BLaER1 treated with 17β-estradiol and CSF1 and Interleukin-3, amounts not matched to agents 10 nM and 100 nM (cell line): ENCODE measurements around the gene EPHB1.

Source experiments
- H3K27ac ChIP-seq, 11 experiments: shearing (Covaris generic); formaldehyde crosslinking; 2 replicates each; pipeline ENCODE4 v1.8.1; 2022
- H3K27me3 ChIP-seq, 11 experiments: shearing (Covaris generic); formaldehyde crosslinking; 2 replicates each; pipeline ENCODE4 v1.8.1; 2022
- H3K36me3 ChIP-seq, 11 experiments: shearing (Covaris generic); formaldehyde crosslinking; 2 replicates each; pipeline ENCODE4 v1.8.1; 2022
- H3K4me1 ChIP-seq, 10 experiments: shearing (Covaris generic); formaldehyde crosslinking; 2 replicates each; pipeline ENCODE4 v1.8.1; 2022
- H3K4me2 ChIP-seq, 11 experiments: shearing (Covaris generic); formaldehyde crosslinking; 2 replicates each; pipeline ENCODE4 v1.8.1; 2022
- H3K4me3 ChIP-seq, 10 experiments: shearing (Covaris generic); formaldehyde crosslinking; 2 replicates each; pipeline ENCODE4 v1.8.1; 2022
- H3K9ac ChIP-seq, 11 experiments: shearing (Covaris generic); formaldehyde crosslinking; 2 replicates each; pipeline ENCODE4 v1.8.1; 2022
- H3K9me3 ChIP-seq, 11 experiments: shearing (Covaris generic); formaldehyde crosslinking; replicated peaks in 1 of 11; 2 replicates each; pipeline ENCODE4 v1.8.1; 2022
- H4K20me1 ChIP-seq, 11 experiments: shearing (Covaris generic); formaldehyde crosslinking; 2 replicates each; pipeline ENCODE4 v1.8.1; 2022
- Cebpa-rat ChIP-seq, 11 experiments: shearing (Covaris generic); IDR thresholded peaks; 2 replicates each; pipeline ENCODE4 v1.8.1; 2022

Gene EPHB1

GRCh38 chr3:134795746-134796280 is 753 bp downstream of the EPHB1 start:
- Histone ChIP-seq H3K36me3 (no peaks in the 10 kb centered on the region), H3K27ac (no peak overlapping the region), H3K4me1 (peaks cover 9 to 16% (median 14%) of the 10 kb centered on the region in 10 experiments; a peak in 18 of 20 replicates), H4K20me1 (peaks cover 0 to 41% (median 23%) of the 10 kb centered on the region in 11 experiments; a peak in 16 of 22 replicates), H3K9ac (peak overlapping the region in 10 of 11 experiments; percentile 32 to 75 (median 64); a peak in 18 of 22 replicates), H3K4me3 (peak overlapping the region; percentile 59 to 74 (median 66)), H3K9me3 (no peaks in the 10 kb centered on the region), H3K4me2 (peak overlapping the region; percentile 93 to 100 (median 98)), H3K27me3 (peaks cover 40 to 52% (median 47%) of the 10 kb centered on the region in 11 experiments)
- no peak for TF ChIP-seq Cebpa-rat (IDR thresholded peaks at IDR 0.05)

- H3K27me3 ChIP-seq = peaks cover 40 to 52% (median 47%) of the 10 kb centered on the region in 11 experiments
- peak overlapping the region; percentile 59 to 74 (median 66) for H3K4me3 ChIP-seq
- H3K4me1 ChIP-seq = peaks cover 9 to 16% (median 14%) of the 10 kb centered on the region in 10 experiments; a peak in 18 of 20 replicates
- TF ChIP-seq Cebpa-rat (IDR thresholded peaks at IDR 0.05) = no peak
- no peak overlapping the region for H3K27ac ChIP-seq
- no peaks in the 10 kb centered on the region for H3K36me3 ChIP-seq
- H3K4me2 ChIP-seq = peak overlapping the region; percentile 93 to 100 (median 98)
- H3K9ac ChIP-seq = peak overlapping the region in 5 of 11 experiments; percentile 60 to 75 (median 64); a peak in 5 of 22 replicates
- peaks cover 0 to 41% (median 23%) of the 10 kb centered on the region in 11 experiments; a peak in 16 of 22 replicates for H4K20me1 ChIP-seq
- H3K9me3 ChIP-seq = no peaks in the 10 kb centered on the region
Observed at GRCh38 chr3:134796281-134797056, 1.4 kb downstream of the EPHB1 start.

GRCh38 chr3:134797057-134797740 is 2.1 kb downstream of the EPHB1 start:
- Histone ChIP-seq H4K20me1 (peaks cover 0 to 41% (median 23%) of the 10 kb centered on the region in 11 experiments; a peak in 16 of 22 replicates), H3K4me3 (peak overlapping the region in 2 of 10 experiments; percentile 71 to 74; a peak in 4 of 20 replicates), H3K4me2 (no peak overlapping the region), H3K36me3 (no peaks in the 10 kb centered on the region), H3K27me3 (peaks cover 40 to 52% (median 47%) of the 10 kb centered on the region in 11 experiments), H3K27ac (no peak overlapping the region), H3K9ac (no peak overlapping the region), H3K4me1 (peaks cover 9 to 16% (median 14%) of the 10 kb centered on the region in 10 experiments; a peak in 18 of 20 replicates), H3K9me3 (no peaks in the 10 kb centered on the region)
- TF ChIP-seq Cebpa-rat (IDR thresholded peaks at IDR 0.05) = no peak

GRCh38 chr3:134797741-134798451 is 2.8 kb downstream of the EPHB1 start:
- no peak overlapping the region for H3K9ac ChIP-seq
- no peaks in the 10 kb centered on the region for H3K36me3 ChIP-seq
- no peak overlapping the region for H3K4me3 ChIP-seq
- peaks cover 9 to 16% (median 14%) of the 10 kb centered on the region in 10 experiments; a peak in 18 of 20 replicates for H3K4me1 ChIP-seq
- no peak for TF ChIP-seq Cebpa-rat (IDR thresholded peaks at IDR 0.05)
- H3K27me3 ChIP-seq = peaks cover 40 to 52% (median 47%) of the 10 kb centered on the region in 11 experiments
- H3K27ac ChIP-seq = no peak overlapping the region
- no peak overlapping the region for H3K4me2 ChIP-seq
- H4K20me1 ChIP-seq = peaks cover 0 to 41% (median 23%) of the 10 kb centered on the region in 11 experiments; a peak in 16 of 22 replicates
- no peaks in the 10 kb centered on the region for H3K9me3 ChIP-seq

GRCh38 chr3:134798681-134799311 is 3.7 kb downstream of the EPHB1 start:
- Histone ChIP-seq H4K20me1 (peaks cover 0 to 41% (median 23%) of the 10 kb centered on the region in 11 experiments; a peak in 16 of 22 replicates), H3K9me3 (no peaks in the 10 kb centered on the region), H3K4me1 (peaks cover 9 to 16% (median 14%) of the 10 kb centered on the region in 10 experiments; a peak in 18 of 20 replicates), H3K27ac (no peak overlapping the region), H3K9ac (no peak overlapping the region), H3K27me3 (peaks cover 40 to 52% (median 47%) of the 10 kb centered on the region in 11 experiments), H3K4me2 (no peak overlapping the region), H3K4me3 (no peak overlapping the region), H3K36me3 (no peaks in the 10 kb centered on the region)
- no peak for TF ChIP-seq Cebpa-rat (IDR thresholded peaks at IDR 0.05)

- H3K27ac ChIP-seq = no peak overlapping the region
- peaks cover 40 to 52% (median 47%) of the 10 kb centered on the region in 11 experiments for H3K27me3 ChIP-seq
- H3K4me1 ChIP-seq = peaks cover 9 to 16% (median 14%) of the 10 kb centered on the region in 10 experiments; a peak in 18 of 20 replicates
- no peak overlapping the region for H3K4me2 ChIP-seq
- no peak for TF ChIP-seq Cebpa-rat (IDR thresholded peaks at IDR 0.05)
- no peaks in the 10 kb centered on the region for H3K36me3 ChIP-seq
- peaks cover 0 to 36% (median 23%) of the 10 kb centered on the region in 11 experiments; a peak in 16 of 22 replicates for H4K20me1 ChIP-seq
- H3K4me3 ChIP-seq = no peak overlapping the region
- H3K9ac ChIP-seq = no peak overlapping the region
- no peaks in the 10 kb centered on the region for H3K9me3 ChIP-seq
Observed at GRCh38 chr3:134799393-134799792, 4.3 kb downstream of the EPHB1 start.

GRCh38 chr3:134801204-134801958 is 6.3 kb downstream of the EPHB1 start:
- Histone ChIP-seq H3K4me3 (no peak overlapping the region), H3K9ac (no peak overlapping the region), H3K27me3 (peaks cover 27 to 39% (median 33%) of the 10 kb centered on the region in 11 experiments), H3K9me3 (no peaks in the 10 kb centered on the region), H3K36me3 (no peaks in the 10 kb centered on the region), H3K4me1 (peaks cover 0 to 5% (median 3%) of the 10 kb centered on the region in 10 experiments; a peak in 13 of 20 replicates), H3K27ac (no peak overlapping the region), H4K20me1 (peaks cover 0 to 26% (median 14%) of the 10 kb centered on the region in 11 experiments; a peak in 15 of 22 replicates), H3K4me2 (no peak overlapping the region)
- TF ChIP-seq Cebpa-rat (IDR thresholded peaks at IDR 0.05) = no peak
